Measurements from ENCODE around the gene SELENOI.
"Not testable (repeated sequence)": the region's sequence is repeated elsewhere in the genome, so short reads cannot be mapped to it uniquely, and the experiment has no call there.

SELENOI gene

DNA sequence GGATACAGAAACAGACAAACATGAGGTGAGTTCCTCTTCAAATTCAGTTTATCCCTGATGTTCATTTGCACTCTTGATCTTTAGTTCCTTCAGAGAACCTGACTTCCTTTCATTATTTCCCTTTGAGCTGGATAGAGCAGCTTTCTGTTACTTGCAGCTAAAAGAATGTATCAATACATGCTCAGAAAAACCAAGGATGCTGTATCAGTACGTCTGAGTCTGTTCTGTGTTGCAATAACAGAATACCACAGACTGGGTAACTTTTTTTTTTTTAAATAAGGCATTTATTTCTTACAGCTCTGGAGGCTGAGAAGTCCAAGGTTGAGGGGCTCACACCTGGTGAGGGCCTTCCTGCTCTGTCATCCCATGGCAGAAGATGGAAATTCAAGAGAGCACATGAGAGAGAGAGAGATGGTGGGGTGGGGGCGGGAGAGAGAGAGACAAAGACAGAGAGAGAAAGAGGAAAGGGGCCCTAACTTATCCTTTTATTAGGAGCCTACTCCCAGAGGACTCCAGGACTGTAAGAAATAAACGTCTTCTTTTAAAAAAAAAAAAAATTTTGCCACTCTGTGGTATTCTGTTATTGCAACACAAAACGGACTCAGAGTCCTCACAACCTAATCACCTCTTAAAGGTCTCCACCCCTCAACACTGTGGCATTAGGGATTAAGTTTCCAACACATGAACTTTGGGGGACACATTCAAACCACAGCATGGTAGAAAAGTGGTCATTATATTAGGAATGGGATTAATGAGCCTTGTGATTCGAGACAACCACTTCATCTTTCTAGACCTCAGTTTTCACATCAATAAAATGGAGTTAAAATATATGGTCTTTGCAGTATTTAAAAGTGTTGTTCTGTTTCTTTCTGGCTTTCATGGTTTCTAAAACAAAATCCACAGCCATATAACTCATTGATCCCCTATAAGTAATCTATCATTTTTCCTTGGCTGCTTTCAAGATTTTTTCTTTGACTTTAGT, 18.4 kb upstream of the SELENOI start:
- TF ChIP-seq EZH2phosphoT487 (IDR thresholded peaks at IDR 0.05; ENCODE audit: borderline replicate concordance, low read length): no peak
- TF ChIP-seq, protein P1, sequence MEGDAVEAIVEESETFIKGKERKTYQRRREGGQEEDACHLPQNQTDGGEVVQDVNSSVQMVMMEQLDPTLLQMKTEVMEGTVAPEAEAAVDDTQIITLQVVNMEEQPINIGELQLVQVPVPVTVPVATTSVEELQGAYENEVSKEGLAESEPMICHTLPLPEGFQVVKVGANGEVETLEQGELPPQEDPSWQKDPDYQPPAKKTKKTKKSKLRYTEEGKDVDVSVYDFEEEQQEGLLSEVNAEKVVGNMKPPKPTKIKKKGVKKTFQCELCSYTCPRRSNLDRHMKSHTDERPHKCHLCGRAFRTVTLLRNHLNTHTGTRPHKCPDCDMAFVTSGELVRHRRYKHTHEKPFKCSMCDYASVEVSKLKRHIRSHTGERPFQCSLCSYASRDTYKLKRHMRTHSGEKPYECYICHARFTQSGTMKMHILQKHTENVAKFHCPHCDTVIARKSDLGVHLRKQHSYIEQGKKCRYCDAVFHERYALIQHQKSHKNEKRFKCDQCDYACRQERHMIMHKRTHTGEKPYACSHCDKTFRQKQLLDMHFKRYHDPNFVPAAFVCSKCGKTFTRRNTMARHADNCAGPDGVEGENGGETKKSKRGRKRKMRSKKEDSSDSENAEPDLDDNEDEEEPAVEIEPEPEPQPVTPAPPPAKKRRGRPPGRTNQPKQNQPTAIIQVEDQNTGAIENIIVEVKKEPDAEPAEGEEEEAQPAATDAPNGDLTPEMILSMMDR (IDR thresholded peaks at IDR 0.05; ENCODE audit: low read depth, low read length, poor library complexity, severe bottlenecking): no peak
- H3K79me2 ChIP-seq (ENCODE audit: control insufficient read depth, low read length): no peaks in the 10 kb centered on the region

DNA sequence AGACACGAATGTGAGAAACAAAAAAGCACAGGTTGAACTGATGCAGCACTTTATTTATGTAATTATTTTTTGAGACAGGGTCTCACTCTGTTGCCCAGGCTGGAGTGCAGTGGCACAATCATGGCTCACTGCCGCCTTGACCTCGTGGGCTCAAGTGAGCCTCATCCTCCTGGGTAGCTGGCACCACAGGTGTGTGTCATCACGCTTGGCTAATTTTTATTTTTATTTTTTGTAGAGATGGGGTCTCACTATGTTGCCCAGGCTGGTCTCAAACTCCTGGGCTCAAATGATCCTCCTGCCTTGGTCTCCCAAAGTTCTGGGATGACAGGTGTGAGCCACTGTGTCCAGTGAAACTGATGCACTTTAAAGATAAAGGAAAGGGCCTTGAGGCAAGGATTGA, 16.9 kb upstream of the SELENOI start:
- not testable (repeated sequence) for H3K9me3 ChIP-seq (ENCODE audit: control insufficient read depth, insufficient read depth, low read length); H3K4me1 ChIP-seq (ENCODE audit: control insufficient read depth, low read length); H3K36me3 ChIP-seq (ENCODE audit: control insufficient read depth, low read length); H3K4me2 ChIP-seq (ENCODE audit: low read length); H3K27ac ChIP-seq (ENCODE audit: low read depth, low read length); H3K9me2 ChIP-seq (replicated peaks; ENCODE audit: control insufficient read depth, low read length); H4K20me1 ChIP-seq (ENCODE audit: control insufficient read depth, insufficient read depth, low read depth, low read length); H3F3A ChIP-seq (ENCODE audit: control insufficient read depth, insufficient read depth); H3K27me3 ChIP-seq (ENCODE audit: control insufficient read depth, low read length); H3K4me3 ChIP-seq (ENCODE audit: low read length); H3K79me2 ChIP-seq (ENCODE audit: control insufficient read depth, low read length)

More for the DNA sequence above, 18.4 kb upstream of the SELENOI start:
- H3K27ac ChIP-seq (ENCODE audit: low read depth, low read length): no peak overlapping the region
- H3K27me3 ChIP-seq (ENCODE audit: control insufficient read depth, low read length): 0 out of 2 replicates have a peak, but pooled peaks cover 5% of the 10 kb centered on the region
- H3K4me2 ChIP-seq (ENCODE audit: low read length): no peak overlapping the region
- no peaks in the 10 kb centered on the region for H3K9me2 ChIP-seq (replicated peaks; ENCODE audit: control insufficient read depth, low read length)
- no peaks in the 10 kb centered on the region for H4K20me1 ChIP-seq (ENCODE audit: control insufficient read depth, insufficient read depth, low read depth, low read length)
- H3K4me3 ChIP-seq (ENCODE audit: low read length): no peak overlapping the region
- peaks cover 3% of the 10 kb centered on the region; the same call in 1 of the 2 replicates for H3K4me1 ChIP-seq (ENCODE audit: control insufficient read depth, low read length)
- H3F3A ChIP-seq (ENCODE audit: control insufficient read depth, insufficient read depth): no peaks in the 10 kb centered on the region
- H3K9me3 ChIP-seq (ENCODE audit: control insufficient read depth, insufficient read depth, low read length): no peaks in the 10 kb centered on the region
- no peaks in the 10 kb centered on the region for H3K36me3 ChIP-seq (ENCODE audit: control insufficient read depth, low read length)

DNA sequence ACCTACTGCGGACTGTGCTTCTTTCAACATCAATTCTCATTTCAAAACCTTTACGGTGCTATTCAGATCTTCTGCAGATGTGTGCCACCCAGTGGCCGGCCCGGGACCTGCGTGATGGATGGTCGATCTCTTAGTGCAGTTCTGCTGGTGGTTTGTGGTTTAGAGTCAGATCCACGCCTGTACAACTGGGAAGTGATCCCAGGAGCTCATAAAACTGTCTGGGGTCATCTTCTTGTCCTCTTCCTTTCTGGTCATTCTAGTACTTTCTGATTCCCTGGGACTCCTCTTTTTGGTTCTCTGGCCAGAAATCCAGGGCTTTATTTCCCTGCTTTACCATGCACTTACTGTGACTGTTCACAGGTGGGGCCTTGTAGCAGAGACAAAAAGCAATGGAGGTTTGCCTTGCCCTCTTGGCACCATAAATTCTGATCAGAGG, 15.8 kb upstream of the SELENOI start:
- H3K79me2 ChIP-seq (ENCODE audit: control insufficient read depth, low read length): no peaks in the 10 kb centered on the region
- no peaks in the 10 kb centered on the region for H3K9me2 ChIP-seq (replicated peaks; ENCODE audit: control insufficient read depth, low read length)
- TF ChIP-seq, protein P1 (IDR thresholded peaks at IDR 0.05; ENCODE audit: low read depth, low read length, poor library complexity, severe bottlenecking): peak; percentile 94
- TF ChIP-seq EZH2phosphoT487 (IDR thresholded peaks at IDR 0.05; ENCODE audit: borderline replicate concordance, low read length): no peak
- no peaks in the 10 kb centered on the region for H3K9me3 ChIP-seq (ENCODE audit: control insufficient read depth, insufficient read depth, low read length)
- H3K4me1 ChIP-seq (ENCODE audit: control insufficient read depth, low read length): peaks cover 3% of the 10 kb centered on the region; the same call in 1 of the 2 replicates
- no peak overlapping the region for H3K27ac ChIP-seq (ENCODE audit: low read depth, low read length)
- H3K4me2 ChIP-seq (ENCODE audit: low read length): no peak overlapping the region
- H3K27me3 ChIP-seq (ENCODE audit: control insufficient read depth, low read length): 0 out of 2 replicates have a peak, but pooled peaks cover 4% of the 10 kb centered on the region
- no peaks in the 10 kb centered on the region for H4K20me1 ChIP-seq (ENCODE audit: control insufficient read depth, insufficient read depth, low read depth, low read length)
- no peaks in the 10 kb centered on the region for H3F3A ChIP-seq (ENCODE audit: control insufficient read depth, insufficient read depth)
- no peak overlapping the region for H3K4me3 ChIP-seq (ENCODE audit: low read length)
- H3K36me3 ChIP-seq (ENCODE audit: control insufficient read depth, low read length): no peaks in the 10 kb centered on the region

DNA sequence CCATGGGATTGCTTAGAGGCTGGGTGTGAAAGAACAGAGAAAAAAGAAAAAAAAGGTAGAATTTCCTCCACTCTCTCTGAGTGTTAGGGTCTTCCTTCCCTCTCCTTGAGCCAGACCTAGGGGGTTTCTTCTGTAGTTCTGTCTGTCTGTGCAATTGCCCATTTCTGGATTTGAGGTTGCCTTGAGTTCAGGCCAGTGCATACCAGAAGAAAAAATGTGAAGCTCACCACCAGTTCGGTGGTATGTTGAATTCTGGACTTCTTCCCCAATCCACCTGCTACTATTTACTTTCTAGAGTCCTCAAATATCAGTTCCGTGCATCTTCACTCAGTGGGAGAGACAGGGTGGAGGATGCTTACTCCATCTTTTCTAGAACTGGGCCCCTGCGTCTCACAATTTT, 15.3 kb upstream of the SELENOI start:
- no peaks in the 10 kb centered on the region for H3K79me2 ChIP-seq (ENCODE audit: control insufficient read depth, low read length)
- no peaks in the 10 kb centered on the region for H3K9me3 ChIP-seq (ENCODE audit: control insufficient read depth, insufficient read depth, low read length)
- no peaks in the 10 kb centered on the region for H3K9me2 ChIP-seq (replicated peaks; ENCODE audit: control insufficient read depth, low read length)
- H3K4me2 ChIP-seq (ENCODE audit: low read length): no peak overlapping the region
- H3K36me3 ChIP-seq (ENCODE audit: control insufficient read depth, low read length): no peaks in the 10 kb centered on the region
- peaks cover 3% of the 10 kb centered on the region; the same call in 1 of the 2 replicates for H3K4me1 ChIP-seq (ENCODE audit: control insufficient read depth, low read length)
- H3K27me3 ChIP-seq (ENCODE audit: control insufficient read depth, low read length): 0 out of 2 replicates have a peak, but pooled peaks cover 6% of the 10 kb centered on the region
- H3F3A ChIP-seq (ENCODE audit: control insufficient read depth, insufficient read depth): no peaks in the 10 kb centered on the region
- TF ChIP-seq, protein P1 (IDR thresholded peaks at IDR 0.05; ENCODE audit: low read depth, low read length, poor library complexity, severe bottlenecking): no peak
- TF ChIP-seq EZH2phosphoT487 (IDR thresholded peaks at IDR 0.05; ENCODE audit: borderline replicate concordance, low read length): no peak
- H3K27ac ChIP-seq (ENCODE audit: low read depth, low read length): no peak overlapping the region
- no peak overlapping the region for H3K4me3 ChIP-seq (ENCODE audit: low read length)
- no peaks in the 10 kb centered on the region for H4K20me1 ChIP-seq (ENCODE audit: control insufficient read depth, insufficient read depth, low read depth, low read length)

DNA sequence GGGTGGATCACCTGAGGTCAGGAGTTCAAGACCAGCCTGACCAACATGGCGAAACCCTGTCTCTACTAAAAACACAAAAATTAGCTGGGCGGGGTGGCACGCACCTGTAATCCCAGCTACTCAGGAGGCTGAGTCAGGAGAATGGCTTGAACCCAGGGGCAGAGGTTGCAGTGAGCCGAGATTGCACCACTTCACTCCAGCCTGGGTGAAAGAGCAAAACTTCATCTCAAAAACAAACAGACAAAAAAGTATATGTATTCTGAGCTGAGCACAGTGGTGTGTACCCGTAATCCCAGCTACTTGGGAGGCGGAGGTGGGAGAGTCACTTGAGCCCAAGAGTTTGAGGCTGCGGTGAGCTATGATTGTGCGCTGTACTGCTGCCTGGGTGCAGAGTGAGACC, 14.6 kb upstream of the SELENOI start:
- not testable (repeated sequence) for H3K9me2 ChIP-seq (replicated peaks; ENCODE audit: control insufficient read depth, low read length); H3K36me3 ChIP-seq (ENCODE audit: control insufficient read depth, low read length); H3K9me3 ChIP-seq (ENCODE audit: control insufficient read depth, insufficient read depth, low read length); H3K27ac ChIP-seq (ENCODE audit: low read depth, low read length); H4K20me1 ChIP-seq (ENCODE audit: control insufficient read depth, insufficient read depth, low read depth, low read length); H3K4me2 ChIP-seq (ENCODE audit: low read length); H3F3A ChIP-seq (ENCODE audit: control insufficient read depth, insufficient read depth); H3K27me3 ChIP-seq (ENCODE audit: control insufficient read depth, low read length); H3K79me2 ChIP-seq (ENCODE audit: control insufficient read depth, low read length); H3K4me3 ChIP-seq (ENCODE audit: low read length); H3K4me1 ChIP-seq (ENCODE audit: control insufficient read depth, low read length)

Measured in DOHH2 (cell line).